Measurements from ENCODE around the gene ADGRD1.
"Not testable (repeated sequence)": the region's sequence is repeated elsewhere in the genome, so short reads cannot be mapped to it uniquely, and the experiment has no call there.

The ADGRD1 gene

GRCh38 chr12:131108177-131108955, 154.7 kb downstream of the ADGRD1 start:
- DNase-seq = no peak

- DNase-seq = no peak
Observed at GRCh38 chr12:131111446-131111845, 157.7 kb downstream of the ADGRD1 start.

- DNase-seq = no peak
Observed at GRCh38 chr12:131112021-131112420, 158.3 kb downstream of the ADGRD1 start.

GRCh38 chr12:131112700-131113290, 159.1 kb downstream of the ADGRD1 start:
- no peak for DNase-seq

- DNase-seq = no peak
Observed at GRCh38 chr12:131113568-131114270, 160.0 kb downstream of the ADGRD1 start.

- no peak for DNase-seq
Observed at GRCh38 chr12:131114271-131114670, 160.6 kb downstream of the ADGRD1 start.

GRCh38 chr12:131114942-131115584, 161.4 kb downstream of the ADGRD1 start:
- no peak for DNase-seq

GRCh38 chr12:131115766-131116467, 162.2 kb downstream of the ADGRD1 start:
- no peak for DNase-seq

- no peak for DNase-seq
Observed at GRCh38 chr12:131116468-131117117, 162.9 kb downstream of the ADGRD1 start.

GRCh38 chr12:131117438-131118245, 163.9 kb downstream of the ADGRD1 start:
- no peak for DNase-seq

GRCh38 chr12:131118371-131118770, 164.7 kb downstream of the ADGRD1 start:
- DNase-seq = no peak

- DNase-seq = not testable (repeated sequence)
Observed at GRCh38 chr12:131119345-131119744, 165.6 kb downstream of the ADGRD1 start.

GRCh38 chr12:131119936-131120335, 166.2 kb downstream of the ADGRD1 start:
- no peak for DNase-seq

GRCh38 chr12:131120831-131121271, 167.1 kb downstream of the ADGRD1 start:
- DNase-seq = no peak

GRCh38 chr12:131121705-131122405, 168.1 kb downstream of the ADGRD1 start:
- DNase-seq = no peak

- DNase-seq = no peak
Observed at GRCh38 chr12:131122631-131123030, 168.9 kb downstream of the ADGRD1 start.

- no peak for DNase-seq
Observed at GRCh38 chr12:131123817-131124216, 170.1 kb downstream of the ADGRD1 start.

- DNase-seq = no peak
Observed at GRCh38 chr12:131124487-131125280, 171.0 kb downstream of the ADGRD1 start.

GRCh38 chr12:131126662-131127173, 173.0 kb downstream of the ADGRD1 start:
- no peak for DNase-seq

All from stimulated activated CD4-positive, alpha-beta T cell treated with anti-CD3 and anti-CD28 coated beads, Interleukin-4, amount 100 ng/mL, for 24 hours (primary cell).